Lower lobe of right lung (tissue), 2 donors: ENCODE data around the gene PTPRM. TPM values are rescaled to one million over a fixed set of nuclear protein-coding genes. Genes with fewer than 3 reads are reported as not detected.

ENCODE experiments used
- ATAC-seq, 2 donors: fragments of 200-7000 bp; cut with Tn5 transposase; one replicate each; pipeline ENCODE4 v1.9.1; 2020 to 2022; ENCODE audit warnings: mild to moderate bottlenecking in 2 of 2, moderate library complexity in 2 of 2
- DNase-seq: peaks from one replicate; pipeline ENCODE4 v3.0.0-alpha.2; 2020
- H3K27ac ChIP-seq: fragments of 200-600 bp; one replicate; pipeline ENCODE4 v1.8.0; 2022
- H3K27me3 ChIP-seq: fragments of 200-600 bp; one replicate; pipeline ENCODE4 v1.8.0; 2022; ENCODE audit warnings: low read depth
- H3K36me3 ChIP-seq: fragments of 200-600 bp; one replicate; pipeline ENCODE4 v1.8.0; 2022; ENCODE audit warnings: mild to moderate bottlenecking
- H3K4me1 ChIP-seq: fragments of 200-600 bp; one replicate; pipeline ENCODE4 v1.8.0; 2022
- H3K4me3 ChIP-seq: fragments of 200-600 bp; one replicate; pipeline ENCODE4 v1.8.0; 2022; ENCODE audit warnings: mild to moderate bottlenecking
- H3K9me3 ChIP-seq: fragments of 200-600 bp; one replicate; pipeline ENCODE4 v1.8.0; 2022
- CTCF ChIP-seq: fragments of 200-600 bp; IDR thresholded peaks from one replicate; pipeline ENCODE4 v1.8.0; 2022; ENCODE audit warnings: antibody characterized with exemption, mild to moderate bottlenecking
- intact Hi-C: fragments of 100-400 bp; cut with DNase I; formaldehyde crosslinking; loops from one replicate; pipeline ENCODE4 v1.11.0; 2022
- total RNA-seq: library from RNA; stranded (reverse); fragmentation: NEBNext Ultra II Directional; extraction: Animal tissue kit (Norgen Biotek cat#: 25700); gene quantifications from one replicate; pipeline ENCODE4 v1.2.1, GENCODE V29; 2021
- donor health status: DM: no; HTN: yes; CAD: no; lungs with severe emphysema.

Gene PTPRM
- total RNA-seq, 1 donor from 2014 or later, result 85.2 TPM

- DNase-seq, result no peak
- Histone ChIP-seq H3K4me3 (no peak overlapping the region), H3K36me3 (peaks cover 12% of the 10 kb centered on the region), H3K4me1 (no peaks in the 10 kb centered on the region), H3K9me3 (no peaks in the 10 kb centered on the region), H3K27ac (no peak overlapping the region), H3K27me3 (no peaks in the 10 kb centered on the region)
- no peak for ATAC-seq
- intact Hi-C loops, result no loop called here
- TF ChIP-seq CTCF, result no peak
Observed at GRCh38 chr18:8252371-8252770, 685.3 kb downstream of the PTPRM start.

GRCh38 chr18:8253944-8254343, 686.8 kb downstream of the PTPRM start:
- Histone ChIP-seq H3K4me1 (no peaks in the 10 kb centered on the region), H3K36me3 (peaks cover 20% of the 10 kb centered on the region), H3K27me3 (no peaks in the 10 kb centered on the region), H3K27ac (no peak overlapping the region), H3K4me3 (no peak overlapping the region), H3K9me3 (no peaks in the 10 kb centered on the region)
- ATAC-seq (no peak), DNase-seq (no peak)
- TF ChIP-seq CTCF, result no peak
- intact Hi-C loops, result no loop called here

- H3K4me1 ChIP-seq, result no peaks in the 10 kb centered on the region
- H3K9me3 ChIP-seq, result no peaks in the 10 kb centered on the region
- DNase-seq (no peak), ATAC-seq (no peak)
- no peak overlapping the region for H3K27ac ChIP-seq
- TF ChIP-seq CTCF, result no peak
- H3K27me3 ChIP-seq, result no peaks in the 10 kb centered on the region
- no peak overlapping the region for H3K4me3 ChIP-seq
- intact Hi-C loops, result no loop called here
- peaks cover 25% of the 10 kb centered on the region for H3K36me3 ChIP-seq
Observed at GRCh38 chr18:8254654-8255053, 687.5 kb downstream of the PTPRM start.

- no peaks in the 10 kb centered on the region for H3K27me3 ChIP-seq
- DNase-seq (no peak), ATAC-seq (no peak)
- H3K4me3 ChIP-seq, result no peak overlapping the region
- intact Hi-C loops, result no loop called here
- H3K27ac ChIP-seq, result no peak overlapping the region
- peaks cover 29% of the 10 kb centered on the region for H3K36me3 ChIP-seq
- no peaks in the 10 kb centered on the region for H3K9me3 ChIP-seq
- no peak for TF ChIP-seq CTCF
- H3K4me1 ChIP-seq, result no peaks in the 10 kb centered on the region
Observed at GRCh38 chr18:8257851-8258434, 690.8 kb downstream of the PTPRM start.

DNA sequence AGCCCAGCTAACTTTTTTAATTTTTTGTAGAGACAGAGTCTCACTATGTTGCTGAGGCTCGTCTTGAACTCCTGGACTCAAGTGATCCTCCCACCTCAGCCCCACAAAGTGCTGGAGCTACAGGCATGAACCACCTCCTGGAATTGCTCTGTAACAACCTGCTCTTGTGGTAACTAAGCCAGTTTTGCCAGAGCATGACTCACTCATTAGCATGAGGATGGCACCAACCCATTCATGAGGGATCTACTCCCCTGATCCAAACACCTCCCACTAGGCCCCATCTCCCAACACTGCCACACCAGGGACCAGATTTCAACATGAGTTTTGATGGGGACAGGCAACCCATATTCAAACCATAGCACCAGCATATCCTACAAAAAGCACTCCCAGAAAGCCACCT, 693.2 kb downstream of the PTPRM start:
- no peak for DNase-seq
- H3K4me1 ChIP-seq, result no peaks in the 10 kb centered on the region
- no peak overlapping the region for H3K4me3 ChIP-seq
- intact Hi-C loops, result no loop called here
- H3K36me3 ChIP-seq, result peaks cover 19% of the 10 kb centered on the region
- no peak overlapping the region for H3K27ac ChIP-seq
- H3K9me3 ChIP-seq, result no peaks in the 10 kb centered on the region
- H3K27me3 ChIP-seq, result no peaks in the 10 kb centered on the region
- TF ChIP-seq CTCF, result no peak
- ATAC-seq, result no peak

GRCh38 chr18:8260827-8261226, 693.7 kb downstream of the PTPRM start:
- Histone ChIP-seq H3K4me3 (no peak overlapping the region), H3K27ac (no peak overlapping the region), H3K36me3 (peaks cover 19% of the 10 kb centered on the region), H3K9me3 (no peaks in the 10 kb centered on the region), H3K4me1 (no peaks in the 10 kb centered on the region), H3K27me3 (no peaks in the 10 kb centered on the region)
- ATAC-seq, result no peak
- no peak for TF ChIP-seq CTCF
- DNase-seq, result no peak
- intact Hi-C loops, result no loop called here
